GM12891 (cell line): ENCODE results near the gene FGF18.

Source experiments
- DNase-seq: peaks from one replicate; pipeline ENCODE4 v3.0.0; 2011; ENCODE audit warnings: low spot score; ENCODE audit not compliant: insufficient read length
- FAIRE-seq: peaks from 2 replicates; lab custom pipeline; 2011; peaks lifted over from hg19 to GRCh38; lab: Jason Lieb, UNC
- PAX5 ChIP-seq: IDR thresholded peaks from 2 replicates; pipeline ENCODE4 v1.6.1; 2011; ENCODE audit warnings: low read length, moderate library complexity, mild to moderate bottlenecking; ENCODE audit not compliant: insufficient read depth, severe bottlenecking
- POLR2A ChIP-seq: IDR thresholded peaks from 2 replicates; pipeline ENCODE4 v1.6.1; 2011; ENCODE audit warnings: low read depth, low read length, control low read depth
- POLR2AphosphoS5 ChIP-seq: IDR thresholded peaks from 2 replicates; pipeline ENCODE4 v1.6.1; 2011; ENCODE audit warnings: low read depth, low read length, control low read depth
- POU2F2 ChIP-seq: IDR thresholded peaks from 2 replicates; pipeline ENCODE4 v1.6.1; 2011; ENCODE audit warnings: low read depth, mild to moderate bottlenecking, control low read depth, low read length, moderate library complexity
- SPI1 ChIP-seq: IDR thresholded peaks from 2 replicates; pipeline ENCODE4 v1.6.1; 2011; ENCODE audit warnings: low read depth, low read length, control low read depth
- TAF1 ChIP-seq: IDR thresholded peaks from 2 replicates; pipeline ENCODE4 v1.6.1; 2011; ENCODE audit warnings: low read depth, low read length, control low read depth

The FGF18 gene

GRCh38 chr5:171429543-171429910 lies 10.1 kb downstream of the FGF18 start:
- no peak for TF ChIP-seq POLR2A
- TF ChIP-seq POU2F2, result no peak
- no peak for TF ChIP-seq PAX5
- TF ChIP-seq SPI1, result no peak
- DNase-seq (no peak), FAIRE-seq (no peak)

GRCh38 chr5:171431251-171431777 lies 11.9 kb downstream of the FGF18 start:
- no peak for DNase-seq
- FAIRE-seq, result no peak
- TF ChIP-seq SPI1 (no peak), TAF1 (no peak), POLR2AphosphoS5 (no peak), POLR2A (no peak), POU2F2 (no peak), PAX5 (no peak)

- DNase-seq (no peak), FAIRE-seq (no peak)
- TF ChIP-seq POLR2AphosphoS5 (no peak), PAX5 (no peak), POLR2A (no peak)
Measured at GRCh38 chr5:171432076-171432475, 12.6 kb downstream of the FGF18 start.

- FAIRE-seq (no peak), DNase-seq (no peak)
- TF ChIP-seq TAF1 (no peak), PAX5 (no peak), SPI1 (no peak), POU2F2 (no peak), POLR2A (no peak), POLR2AphosphoS5 (no peak)
Measured at GRCh38 chr5:171432583-171433351, 13.3 kb downstream of the FGF18 start.

- no peak for FAIRE-seq
- TF ChIP-seq PAX5 (no peak), POU2F2 (no peak)
- no peak for DNase-seq
Measured at GRCh38 chr5:171433352-171433698, 13.9 kb downstream of the FGF18 start.

GRCh38 chr5:171433982-171434676 lies 14.7 kb downstream of the FGF18 start:
- FAIRE-seq, result no peak
- TF ChIP-seq TAF1, result no peak
- no peak for TF ChIP-seq PAX5
- TF ChIP-seq POU2F2, result no peak
- TF ChIP-seq POLR2AphosphoS5, result no peak
- TF ChIP-seq POLR2A, result no peak
- TF ChIP-seq SPI1, result no peak
- no peak for DNase-seq

- DNase-seq, result no peak
- FAIRE-seq, result no peak
- TF ChIP-seq PAX5 (no peak), TAF1 (no peak), POLR2A (no peak), SPI1 (no peak), POU2F2 (no peak), POLR2AphosphoS5 (no peak)
Measured at GRCh38 chr5:171434874-171435273, 15.4 kb downstream of the FGF18 start.

GRCh38 chr5:171435908-171436307 lies 16.5 kb downstream of the FGF18 start:
- DNase-seq (no peak), FAIRE-seq (no peak)
- TF ChIP-seq TAF1 (no peak), SPI1 (no peak)

- TF ChIP-seq SPI1, result no peak
- no peak for TF ChIP-seq POLR2AphosphoS5
- TF ChIP-seq POLR2A, result no peak
- TF ChIP-seq TAF1, result no peak
- no peak for TF ChIP-seq PAX5
- TF ChIP-seq POU2F2, result no peak
- FAIRE-seq (no peak), DNase-seq (no peak)
Measured at GRCh38 chr5:171436804-171437285, 17.4 kb downstream of the FGF18 start.

GRCh38 chr5:171437286-171437821 lies 17.9 kb downstream of the FGF18 start:
- no peak for FAIRE-seq
- no peak for DNase-seq

GRCh38 chr5:171438738-171439137 lies 19.3 kb downstream of the FGF18 start:
- DNase-seq (no peak), FAIRE-seq (no peak)
- no peak for TF ChIP-seq PAX5
- no peak for TF ChIP-seq POU2F2
- TF ChIP-seq POLR2AphosphoS5, result no peak
- no peak for TF ChIP-seq SPI1
- no peak for TF ChIP-seq TAF1
- TF ChIP-seq POLR2A, result no peak

More at GRCh38 chr5:171437286-171437821, 17.9 kb downstream of the FGF18 start:
- TF ChIP-seq POU2F2, result no peak
- TF ChIP-seq POLR2AphosphoS5, result no peak
